HG03135 (cell line): Measurements from ENCODE around the gene ITPR2.
"Not testable (repeated sequence)": the region's sequence is repeated elsewhere in the genome, so short reads cannot be mapped to it uniquely, and the experiment has no call there.

Experiments
- ATAC-seq: cut with Tn5 transposase; IDR thresholded peaks from one replicate; pipeline ENCODE4 v1.9.1; 2021; ENCODE audit warnings: mild to moderate bottlenecking, moderate library complexity; ENCODE audit not compliant: unreplicated experiment

The ITPR2 gene

DNA sequence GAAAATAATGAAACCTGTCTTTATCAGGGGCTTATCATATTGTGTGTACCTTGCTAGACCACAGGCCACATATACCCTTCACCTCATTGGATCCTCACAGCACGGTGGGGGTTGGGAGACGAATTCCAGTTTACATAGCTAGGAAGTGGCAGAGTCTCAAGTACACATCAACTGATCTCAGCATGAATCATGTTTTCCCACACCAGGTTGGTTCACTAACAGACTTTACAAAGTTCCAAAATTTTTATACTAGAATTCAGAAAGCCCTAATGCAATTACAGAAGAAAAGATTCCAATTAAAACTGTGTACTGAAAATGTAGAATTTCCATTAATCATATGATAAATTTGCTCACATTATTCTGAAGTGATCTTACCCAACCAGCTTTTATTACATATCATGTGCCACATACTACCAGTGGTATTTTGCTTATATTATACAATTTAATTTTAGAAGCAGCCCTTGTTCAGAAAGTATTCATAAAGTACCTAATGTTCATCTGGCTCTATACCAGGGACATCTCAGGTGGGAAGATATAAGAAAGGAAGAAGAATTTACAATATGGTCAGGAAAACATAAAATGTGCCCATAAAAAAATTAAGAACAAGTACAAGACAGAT is 196.2 kb downstream of the ITPR2 start:
- no peak for ATAC-seq

DNA sequence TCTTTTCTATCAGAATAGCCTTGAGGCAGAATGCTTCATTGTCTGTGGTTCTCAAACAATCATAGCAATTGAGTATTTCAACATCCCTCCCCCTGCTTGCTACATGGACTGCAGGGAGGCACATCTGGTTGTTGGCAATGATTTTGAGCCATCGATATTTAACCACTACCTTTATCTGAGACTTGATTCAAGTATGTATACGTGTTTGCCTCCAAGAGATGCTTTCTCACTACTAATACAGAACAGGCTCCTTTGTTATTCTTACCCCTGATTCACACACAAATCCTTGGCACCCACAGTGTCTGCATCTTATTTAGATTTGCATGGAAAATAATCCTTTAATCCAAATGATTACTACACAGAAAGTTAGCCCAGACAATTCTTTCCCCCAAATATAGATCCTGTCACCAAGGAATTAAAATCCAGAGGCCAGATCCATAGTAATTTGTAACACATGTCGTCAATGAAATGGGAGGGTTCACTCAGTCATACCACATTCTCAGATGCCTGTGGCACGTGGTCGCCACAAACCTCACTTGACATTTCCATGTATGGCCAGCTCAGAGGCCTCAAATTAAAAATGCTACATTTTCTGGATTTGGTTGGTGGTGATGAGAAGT is 199.3 kb downstream of the ITPR2 start:
- ATAC-seq, result no peak

DNA sequence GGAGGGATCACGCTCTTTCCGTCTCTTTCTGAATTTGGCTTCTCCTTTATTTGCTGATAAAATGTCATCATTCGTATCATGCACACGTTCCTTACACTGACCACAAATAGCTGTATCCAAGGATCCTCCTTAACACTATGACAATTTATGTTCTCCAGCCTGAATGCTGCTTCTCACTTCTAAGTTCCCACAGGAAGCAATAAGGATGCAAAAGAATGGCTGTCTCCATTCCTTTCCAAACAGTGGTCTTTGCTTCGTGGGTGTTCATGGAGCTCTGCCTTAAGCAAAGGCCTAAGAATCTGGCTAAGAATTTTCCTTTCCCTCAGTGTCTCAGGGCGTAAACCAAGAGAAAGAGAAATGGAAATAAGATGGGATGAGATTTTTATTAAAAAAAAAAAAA is 200.2 kb downstream of the ITPR2 start:
- ATAC-seq, result no peak

DNA sequence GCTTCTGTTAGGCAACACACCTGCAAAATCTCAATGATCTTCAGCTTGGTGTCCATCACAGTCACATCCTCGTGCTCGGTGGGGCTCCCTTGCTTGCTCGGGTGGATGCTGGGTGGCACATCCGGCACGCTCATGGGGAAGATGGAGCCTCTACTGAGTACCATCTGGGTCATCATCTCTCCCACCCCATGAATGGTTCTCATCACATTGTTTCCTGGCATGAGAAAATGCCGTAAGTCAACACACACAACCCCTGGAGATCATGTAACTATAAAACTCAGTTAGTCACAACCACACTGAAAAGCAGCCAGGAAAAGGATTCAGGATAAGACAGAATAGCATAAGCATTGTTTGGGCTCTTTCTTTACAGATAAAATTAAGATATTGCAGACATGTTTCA is 201.1 kb downstream of the ITPR2 start:
- ATAC-seq, result no peak

DNA sequence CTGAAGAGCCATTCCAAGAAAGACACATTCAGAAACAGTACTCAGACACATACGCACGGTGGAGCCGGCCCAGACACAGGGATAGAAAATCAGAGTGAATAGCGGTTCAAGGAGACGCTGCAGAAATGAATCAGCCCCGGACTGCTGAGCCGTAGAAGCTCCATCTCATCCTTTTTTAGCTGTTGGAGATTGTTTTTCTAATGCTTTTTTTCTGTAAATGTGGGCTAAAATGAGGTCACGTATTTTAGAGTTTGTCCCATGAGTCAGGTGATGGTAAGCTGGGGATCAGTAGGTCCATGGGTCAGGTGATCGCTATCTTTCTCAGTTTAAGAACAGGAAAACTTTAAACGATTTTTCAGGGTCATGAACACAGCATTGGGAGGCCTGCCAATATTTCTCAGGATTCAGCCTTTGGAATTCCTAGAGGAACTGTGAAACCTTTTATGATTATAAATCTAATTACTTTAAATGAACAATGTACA is 202.4 kb downstream of the ITPR2 start:
- no peak for ATAC-seq

DNA sequence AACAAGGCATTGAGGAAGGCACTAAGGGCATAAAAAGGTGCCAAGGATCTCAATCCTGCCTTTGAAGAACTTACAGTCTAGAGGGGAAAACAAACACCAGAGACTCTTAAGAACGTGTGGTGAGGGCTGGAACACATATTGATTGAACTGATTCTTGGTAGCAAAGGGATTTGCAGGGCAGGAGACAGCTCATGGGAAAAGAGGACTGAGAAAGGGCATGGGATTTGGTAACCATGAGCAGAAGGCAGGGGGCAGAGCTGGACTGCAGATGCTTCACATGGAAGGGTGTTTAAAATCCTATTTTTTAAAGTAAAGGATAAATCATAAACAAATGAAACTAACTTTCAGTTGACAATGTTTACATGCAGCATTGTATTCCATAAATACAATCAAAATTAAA is 203.1 kb downstream of the ITPR2 start:
- no peak for ATAC-seq

DNA sequence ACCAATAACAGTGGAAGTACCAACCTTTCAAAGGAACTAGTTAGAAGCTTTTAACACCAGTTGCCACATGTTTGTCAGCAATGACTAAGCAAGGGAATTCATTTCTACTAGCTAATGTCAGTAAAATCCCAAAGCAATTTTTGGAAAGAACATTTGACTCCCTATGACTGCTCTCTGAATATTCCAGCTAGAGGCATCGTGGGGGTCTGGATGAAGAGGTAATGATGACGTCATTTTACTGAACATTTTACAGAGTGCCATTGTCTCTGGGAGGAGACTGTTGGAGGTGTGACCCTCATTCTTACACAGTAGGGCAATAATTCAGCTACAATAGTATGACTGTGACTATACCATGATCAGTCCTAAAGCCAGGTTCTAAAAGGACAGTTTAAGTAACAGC is 204.8 kb downstream of the ITPR2 start:
- ATAC-seq, result no peak

DNA sequence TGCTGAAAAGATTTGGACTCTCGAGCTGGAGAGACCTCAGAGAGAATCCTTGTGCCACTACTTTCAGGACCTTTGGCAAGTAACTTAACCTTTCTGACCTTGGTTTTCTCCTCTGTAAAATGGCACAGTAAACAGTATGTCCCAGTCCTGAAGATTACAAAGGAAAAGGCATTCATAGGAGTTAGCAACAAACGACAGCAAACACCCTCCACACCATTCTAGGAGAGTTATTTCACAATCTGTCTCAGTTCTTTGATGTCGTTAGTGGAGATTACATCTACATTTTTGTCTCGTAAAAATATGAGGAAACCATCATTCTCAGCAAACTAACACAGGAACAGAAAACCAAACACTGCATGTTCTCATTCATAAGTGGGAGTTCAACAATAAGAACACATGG is 205.7 kb downstream of the ITPR2 start:
- no peak for ATAC-seq

DNA sequence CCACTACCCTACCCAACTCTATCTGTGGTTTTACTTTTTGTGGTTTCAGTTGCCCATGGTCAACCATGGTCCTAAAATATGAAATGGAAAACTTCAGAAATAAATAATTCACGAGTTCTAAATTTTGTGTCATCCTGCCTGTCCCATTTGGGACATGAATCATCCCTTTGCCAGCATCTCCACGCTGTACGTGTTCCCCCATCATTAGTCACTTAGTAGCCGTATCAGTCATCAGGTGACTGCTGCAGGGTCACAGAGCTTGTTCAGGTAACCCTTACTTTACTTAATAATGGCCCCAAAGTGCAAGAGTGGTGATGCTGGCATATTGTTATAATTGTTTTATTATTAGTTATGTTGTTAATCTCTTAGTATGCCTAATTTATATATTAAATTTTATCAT is 209.9 kb downstream of the ITPR2 start:
- ATAC-seq, result no peak

DNA sequence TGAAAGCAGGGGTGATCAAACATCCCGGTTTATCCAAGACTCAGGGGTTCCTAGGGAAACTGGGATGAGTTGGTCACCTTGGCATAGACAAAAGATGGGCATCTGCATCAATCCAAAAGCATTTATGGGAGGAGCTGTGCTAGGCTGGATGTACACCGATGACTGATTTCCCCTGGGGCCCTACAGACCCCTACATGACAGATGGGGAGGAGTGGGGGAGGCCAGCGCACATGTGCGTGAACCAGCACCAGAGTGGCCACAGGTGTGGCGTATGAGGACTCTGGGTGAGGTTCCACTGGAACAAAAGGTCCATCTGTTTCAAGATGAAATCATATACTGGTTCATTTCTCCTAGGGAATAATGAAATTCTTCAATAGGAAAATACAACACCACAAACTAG is 210.4 kb downstream of the ITPR2 start:
- no peak for ATAC-seq

DNA sequence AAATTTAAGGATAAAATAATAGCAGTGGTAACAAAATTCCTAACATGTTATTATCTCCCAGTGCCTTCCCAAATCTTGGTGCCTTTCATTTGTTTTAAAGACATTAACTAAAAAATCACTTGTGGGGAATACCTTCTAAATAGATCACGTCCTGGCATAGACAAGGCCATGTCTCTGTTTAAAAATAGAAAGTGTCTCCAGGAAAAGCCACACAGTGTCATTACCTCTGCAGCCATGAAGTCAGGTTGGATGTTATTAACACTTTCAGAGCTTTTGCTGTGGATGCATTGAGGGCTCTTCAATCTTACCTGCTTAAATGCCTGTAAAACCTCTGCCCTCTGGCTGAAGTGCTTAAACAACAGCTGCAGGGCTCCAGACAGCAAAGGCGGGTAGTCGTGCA is 211.1 kb downstream of the ITPR2 start:
- no peak for ATAC-seq

DNA sequence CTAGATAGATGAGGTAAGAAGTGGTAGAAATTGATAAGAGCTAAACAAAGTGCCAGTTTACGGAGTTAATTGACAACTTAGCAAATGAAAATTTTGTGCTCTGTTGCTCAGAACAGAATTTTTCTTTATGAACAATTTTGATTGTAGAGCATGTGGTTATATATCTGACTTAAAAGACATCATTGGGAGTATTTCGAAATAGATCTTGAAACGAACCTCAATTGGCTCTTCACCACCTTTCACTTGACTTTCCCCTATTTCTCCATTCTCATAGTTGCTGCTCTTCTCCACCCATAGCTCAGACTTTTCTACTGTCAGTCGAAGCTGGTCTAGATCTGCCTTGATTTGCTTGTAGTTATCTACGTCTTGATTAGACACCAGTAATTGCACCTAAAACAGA is 212.1 kb downstream of the ITPR2 start:
- ATAC-seq, result no peak

DNA sequence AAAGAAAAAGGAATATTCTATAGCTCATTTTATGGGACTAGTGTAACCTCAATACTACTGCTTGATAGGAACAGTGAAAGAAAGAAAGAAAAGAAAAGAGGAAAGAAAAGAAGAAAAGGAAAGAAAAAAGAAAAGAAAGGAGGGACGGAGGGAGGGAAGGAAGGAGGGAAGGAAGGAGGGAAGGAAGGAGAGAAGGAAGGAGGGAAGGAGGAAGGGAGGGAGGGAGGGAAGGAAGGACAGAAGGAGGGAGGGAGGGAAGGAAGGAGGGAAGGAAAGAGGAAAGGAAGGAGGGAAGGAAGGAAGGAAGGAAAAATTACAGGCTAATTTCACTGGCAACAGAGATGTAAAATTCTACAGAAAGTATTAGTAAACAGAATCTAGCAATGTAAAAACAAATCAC is 215.5 kb downstream of the ITPR2 start:
- ATAC-seq, result no peak

DNA sequence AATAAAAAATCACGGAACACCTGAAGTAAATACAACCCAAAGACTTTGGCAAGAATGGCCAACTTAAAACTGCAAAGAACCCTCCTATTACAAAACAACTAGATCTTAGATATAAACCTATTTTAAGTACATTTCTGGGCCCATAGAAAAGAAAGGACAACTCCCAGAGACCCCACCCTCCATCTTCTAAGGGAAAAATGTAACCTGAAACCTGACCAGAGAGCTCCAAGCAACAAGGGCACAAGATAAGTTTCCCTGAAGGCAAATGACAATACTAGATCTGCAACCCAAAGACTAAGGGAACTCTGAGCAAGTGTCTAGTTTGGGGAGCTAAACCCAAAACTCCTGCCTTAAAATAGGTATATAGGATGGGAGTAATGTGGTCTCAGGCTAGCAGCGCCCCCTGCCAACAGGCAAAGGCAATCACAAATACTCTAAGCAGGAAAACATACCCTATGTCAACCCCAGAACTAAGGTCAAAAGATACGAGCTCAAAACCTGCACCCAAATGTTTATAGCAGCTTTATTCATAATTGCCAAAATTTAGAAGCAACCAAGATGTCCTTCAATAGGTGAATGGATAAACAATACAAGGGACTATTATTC is 218.9 kb downstream of the ITPR2 start:
- no peak for ATAC-seq

DNA sequence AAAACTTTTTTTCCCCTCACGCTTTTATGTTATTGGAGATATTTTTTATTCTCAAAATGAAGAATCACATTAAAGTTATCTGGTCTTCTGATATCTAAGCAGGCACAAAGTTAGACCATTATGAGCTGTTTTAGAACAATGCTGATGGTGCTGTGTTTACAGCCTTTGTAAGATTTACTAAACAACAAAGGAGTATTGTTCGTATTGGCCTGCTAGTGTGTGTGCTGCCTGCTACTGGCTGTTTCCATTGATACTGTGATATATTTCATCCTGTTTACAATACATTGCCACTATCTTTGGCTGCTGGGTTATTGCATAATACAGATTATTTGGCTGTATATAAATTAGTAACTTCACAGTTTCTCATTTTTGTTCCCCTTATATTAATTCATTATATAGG is 220.8 kb downstream of the ITPR2 start:
- no peak for ATAC-seq

DNA sequence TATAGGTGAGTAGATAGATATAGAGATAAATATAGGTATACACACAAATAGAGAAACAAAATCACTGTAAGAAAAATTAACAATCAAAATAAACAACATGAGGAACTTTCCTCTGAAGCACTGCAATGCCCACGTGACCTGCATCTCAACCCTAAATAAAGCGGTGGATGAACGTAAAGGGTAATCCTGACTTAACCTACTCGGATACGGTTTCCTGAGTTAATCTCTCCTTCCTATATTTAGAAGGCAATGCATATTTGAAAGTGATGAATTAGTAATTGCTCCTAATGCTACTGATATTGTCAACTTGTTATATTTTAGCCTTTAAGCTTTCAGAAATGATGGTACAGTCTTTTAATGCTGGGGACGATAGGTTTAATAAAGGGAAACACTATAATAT is 221.4 kb downstream of the ITPR2 start:
- no peak for ATAC-seq

DNA sequence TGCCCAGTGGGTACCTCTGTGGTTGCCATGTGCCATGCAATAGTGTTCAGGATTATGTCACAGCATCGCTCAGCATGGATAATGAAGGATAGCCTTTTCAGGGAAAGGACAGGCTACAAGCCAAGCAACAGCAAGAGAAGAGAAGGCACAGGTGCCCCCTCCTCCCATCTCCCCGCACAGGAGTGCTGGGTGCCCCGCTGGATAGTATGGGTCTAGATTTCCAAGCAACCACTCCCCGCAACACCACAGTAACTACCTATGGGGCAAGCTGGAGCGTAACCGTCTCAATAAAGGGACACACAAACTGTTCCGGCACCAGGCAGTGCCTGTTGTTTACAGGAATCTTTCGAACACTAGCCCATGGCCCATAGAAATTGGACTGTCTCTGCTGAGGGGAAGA is 222.2 kb downstream of the ITPR2 start:
- no peak for ATAC-seq

DNA sequence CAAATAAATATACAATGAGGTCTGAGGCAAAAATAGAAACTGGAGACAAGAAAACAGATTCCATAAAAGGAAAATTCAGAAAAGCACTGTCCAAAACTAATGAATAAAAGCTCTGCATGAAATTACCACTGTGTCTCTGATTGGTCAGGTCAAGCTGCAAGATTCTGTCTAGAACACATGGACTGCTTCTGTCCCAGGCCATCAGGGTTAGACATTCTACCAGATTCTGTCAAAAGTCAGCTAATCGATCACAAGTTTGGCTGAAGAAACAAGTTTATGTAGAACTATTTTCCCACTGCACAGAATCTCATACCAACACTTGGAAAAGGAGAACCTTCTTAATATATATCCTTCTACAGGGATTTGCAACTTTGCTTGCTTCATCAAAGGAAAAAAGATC is 223.0 kb downstream of the ITPR2 start:
- ATAC-seq, result no peak

DNA sequence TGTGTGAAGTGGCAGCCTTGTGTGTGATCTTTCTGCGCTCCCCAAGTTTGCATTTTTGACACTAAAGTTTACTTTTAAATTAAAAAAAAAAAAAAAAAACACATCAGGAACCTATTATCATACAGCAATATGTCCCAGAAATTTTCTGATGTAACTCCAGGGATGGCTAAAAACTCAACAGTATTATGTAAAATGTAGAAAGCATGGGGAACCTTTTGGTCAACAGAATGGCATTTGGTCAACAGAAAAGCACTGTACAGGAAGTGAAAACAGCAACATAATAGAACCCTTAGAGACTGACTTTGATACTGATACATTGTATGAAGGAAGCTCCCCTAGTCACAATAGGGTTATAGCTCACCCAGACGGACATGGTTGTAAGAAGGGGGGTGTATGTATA is 224.3 kb downstream of the ITPR2 start:
- no peak for ATAC-seq

DNA sequence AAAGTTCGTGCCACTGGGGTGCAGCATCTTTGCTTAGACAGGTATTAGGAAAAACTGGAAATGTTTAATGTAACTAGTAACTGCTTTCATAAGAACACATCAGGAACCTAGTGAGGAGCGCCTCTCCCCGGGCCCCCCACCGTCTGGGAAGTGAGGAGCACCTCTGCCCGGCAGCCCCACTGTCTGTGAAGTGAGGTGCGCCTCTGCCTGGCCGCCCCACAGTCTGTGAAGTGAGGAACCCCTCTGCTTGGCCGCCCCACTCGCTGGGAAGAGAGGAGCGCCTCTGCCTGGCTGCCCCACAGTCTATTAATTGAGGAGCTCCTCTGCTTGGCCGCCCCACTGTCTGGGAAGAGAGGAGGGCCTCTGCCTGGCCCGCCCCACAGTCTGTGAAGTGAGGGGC is 224.7 kb downstream of the ITPR2 start:
- no peak for ATAC-seq

DNA sequence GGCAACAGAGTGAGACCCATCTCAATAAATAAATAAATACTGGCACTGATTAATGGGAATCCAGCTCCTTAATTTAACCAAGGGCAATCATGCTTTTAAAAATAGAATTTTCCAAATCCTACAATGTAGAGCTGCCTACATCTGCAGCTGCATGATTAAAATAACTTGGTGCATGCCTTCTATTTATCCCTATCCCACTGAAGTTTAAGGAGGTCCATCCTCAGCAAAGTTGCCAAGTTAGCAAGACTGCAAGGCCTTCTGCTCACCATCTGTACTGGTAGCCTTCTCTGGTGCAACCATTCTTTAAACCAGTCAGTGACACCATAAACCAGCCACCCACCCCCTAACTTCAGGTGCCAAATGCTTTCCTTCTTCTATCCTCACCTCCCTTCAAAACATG is 226.1 kb downstream of the ITPR2 start:
- ATAC-seq, result no peak

DNA sequence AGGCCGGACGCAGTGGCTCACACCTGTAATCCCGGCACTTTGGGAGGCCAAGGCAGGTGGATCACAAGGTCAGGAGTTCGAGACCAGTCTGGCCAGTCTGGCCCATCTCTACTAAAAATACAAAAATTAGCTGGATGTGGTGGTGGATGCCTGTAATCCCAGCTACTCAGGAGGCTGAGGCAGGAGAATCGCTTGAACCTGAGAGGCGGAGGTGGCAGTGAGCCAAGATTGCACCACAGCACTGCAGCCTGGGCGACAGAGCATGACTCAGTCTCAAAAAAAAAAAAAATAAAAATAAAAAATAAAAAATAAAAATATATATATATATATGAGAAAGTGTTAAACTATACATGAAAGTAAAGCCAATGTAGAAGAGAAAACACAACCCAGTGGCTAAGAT is 228.2 kb downstream of the ITPR2 start:
- ATAC-seq, result not testable (repeated sequence)
